ENCODE data around the gene GCDH.

The GCDH gene

GRCh38 chr19:12943437-12944044, 52.6 kb downstream of the GCDH start:
- no peak for DNase-seq

- DNase-seq: no peak
Observed at GRCh38 chr19:12944104-12944674, 53.2 kb downstream of the GCDH start.

GRCh38 chr19:12945479-12946091, 54.6 kb downstream of the GCDH start, which contains the start of gene RAD23A:
Gene RAD23A (plus strand): TSS chr19:12945862. CDS start chr19:12945949, 87 bp downstream.
- DNase-seq: peak; percentile 98

GRCh38 chr19:12946092-12946721, 55.2 kb downstream of the GCDH start:
- DNase-seq: peak; percentile 29

GRCh38 chr19:12946731-12947496, 56.0 kb downstream of the GCDH start:
- DNase-seq: no peak

GRCh38 chr19:12947702-12948611, 57.0 kb downstream of the GCDH start:
- DNase-seq: no peak

- no peak for DNase-seq
Observed at GRCh38 chr19:12948612-12949362, 57.8 kb downstream of the GCDH start.

Data from T-helper 9 cell (primary cell).